DLD1 (cell line): ENCODE results near the gene CCHCR1.
"Not testable (repeated sequence)": the region's sequence is repeated elsewhere in the genome, so short reads cannot be mapped to it uniquely, and the experiment has no call there.

Experiments
- in situ Hi-C: cut with HindIII; loops from 2 replicates; pipeline ENCODE4 v1.10.0; 2017; ENCODE audit warnings: low sequenced_read_pairs

CCHCR1 gene, protein sequence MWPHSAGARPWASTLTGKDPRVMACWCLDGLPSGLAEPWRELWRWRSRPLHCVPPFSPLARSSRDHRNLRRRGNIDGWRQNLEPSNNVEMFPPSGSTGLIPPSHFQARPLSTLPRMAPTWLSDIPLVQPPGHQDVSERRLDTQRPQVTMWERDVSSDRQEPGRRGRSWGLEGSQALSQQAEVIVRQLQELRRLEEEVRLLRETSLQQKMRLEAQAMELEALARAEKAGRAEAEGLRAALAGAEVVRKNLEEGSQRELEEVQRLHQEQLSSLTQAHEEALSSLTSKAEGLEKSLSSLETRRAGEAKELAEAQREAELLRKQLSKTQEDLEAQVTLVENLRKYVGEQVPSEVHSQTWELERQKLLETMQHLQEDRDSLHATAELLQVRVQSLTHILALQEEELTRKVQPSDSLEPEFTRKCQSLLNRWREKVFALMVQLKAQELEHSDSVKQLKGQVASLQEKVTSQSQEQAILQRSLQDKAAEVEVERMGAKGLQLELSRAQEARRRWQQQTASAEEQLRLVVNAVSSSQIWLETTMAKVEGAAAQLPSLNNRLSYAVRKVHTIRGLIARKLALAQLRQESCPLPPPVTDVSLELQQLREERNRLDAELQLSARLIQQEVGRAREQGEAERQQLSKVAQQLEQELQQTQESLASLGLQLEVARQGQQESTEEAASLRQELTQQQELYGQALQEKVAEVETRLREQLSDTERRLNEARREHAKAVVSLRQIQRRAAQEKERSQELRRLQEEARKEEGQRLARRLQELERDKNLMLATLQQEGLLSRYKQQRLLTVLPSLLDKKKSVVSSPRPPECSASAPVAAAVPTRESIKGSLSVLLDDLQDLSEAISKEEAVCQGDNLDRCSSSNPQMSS

DNA sequence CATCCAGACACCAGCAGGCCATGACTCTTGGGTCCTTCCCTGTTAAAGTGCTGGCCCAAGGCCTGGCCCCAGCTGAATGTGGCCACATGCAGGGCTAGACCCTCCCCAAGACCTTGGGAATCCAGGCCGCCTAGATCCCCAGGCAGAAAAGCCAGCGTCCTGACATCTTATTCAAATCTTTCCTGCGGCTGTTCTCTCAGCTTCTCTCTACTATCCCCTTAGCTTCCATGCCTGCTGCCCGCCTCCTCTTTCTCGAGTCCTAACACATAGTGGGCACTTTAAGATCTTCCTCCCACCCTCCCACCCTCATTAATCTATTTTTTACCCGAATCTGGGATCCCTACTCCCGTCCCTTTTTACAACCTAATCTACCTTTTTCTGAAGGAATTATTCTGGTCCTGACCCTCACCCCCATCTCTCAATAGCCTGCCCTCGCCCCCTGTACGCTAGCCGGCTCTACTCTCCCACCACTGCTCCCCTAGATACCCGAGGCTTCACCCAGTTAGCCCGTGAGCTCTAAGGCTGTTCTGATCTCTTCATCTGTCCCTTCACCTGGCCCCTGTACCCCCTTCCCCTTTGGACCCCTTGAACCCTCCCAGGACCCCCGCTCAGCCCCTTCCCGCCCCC, at the start of gene CCHCR1:
Gene CCHCR1, minus strand, starts transcription at position 290 of the 627 bp plus-strand sequence. Its CDS starts 202 bp downstream, at position 88.
- in situ Hi-C loops, result no loop called here

DNA sequence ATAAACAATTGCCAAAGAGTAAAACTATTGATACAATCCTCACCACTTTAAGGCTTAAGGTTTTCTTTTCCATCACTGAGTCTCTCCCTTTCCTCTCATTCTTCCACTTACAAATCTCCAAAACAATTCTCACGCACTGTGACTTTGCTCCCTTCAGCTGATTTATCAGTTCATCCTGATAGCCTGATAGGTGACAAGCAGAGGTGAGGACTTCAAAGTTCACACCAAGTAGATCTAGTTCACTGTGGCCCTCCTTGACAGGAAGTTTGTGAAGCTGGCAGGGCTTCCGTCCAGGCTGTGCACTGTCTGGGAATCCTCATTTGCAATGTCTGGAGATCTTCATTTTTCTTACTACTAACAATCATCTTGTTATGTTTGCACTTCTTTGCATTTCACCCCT, 48.0 kb upstream of the CCHCR1 start:
- in situ Hi-C loops, result no loop called here

DNA sequence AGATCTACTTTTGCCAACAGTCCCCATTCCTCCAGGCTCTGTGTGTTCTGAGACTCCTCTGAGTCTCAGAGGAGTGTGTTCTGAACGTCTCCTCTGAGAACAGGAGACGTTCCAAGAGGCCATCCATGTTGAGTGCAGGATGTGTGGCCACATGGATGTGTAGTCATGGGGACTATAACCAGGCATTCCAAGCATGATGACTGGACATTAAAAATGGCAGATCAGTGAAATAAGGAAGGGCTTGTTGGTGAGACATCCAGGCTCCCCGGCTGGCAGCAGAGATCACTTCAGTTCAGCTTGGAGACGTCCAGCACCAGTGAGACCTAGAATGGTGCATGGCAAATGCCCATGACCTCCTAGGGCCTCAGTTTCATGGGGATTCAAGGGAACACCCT, 47.1 kb upstream of the CCHCR1 start:
- in situ Hi-C loops, result no loop called here

DNA sequence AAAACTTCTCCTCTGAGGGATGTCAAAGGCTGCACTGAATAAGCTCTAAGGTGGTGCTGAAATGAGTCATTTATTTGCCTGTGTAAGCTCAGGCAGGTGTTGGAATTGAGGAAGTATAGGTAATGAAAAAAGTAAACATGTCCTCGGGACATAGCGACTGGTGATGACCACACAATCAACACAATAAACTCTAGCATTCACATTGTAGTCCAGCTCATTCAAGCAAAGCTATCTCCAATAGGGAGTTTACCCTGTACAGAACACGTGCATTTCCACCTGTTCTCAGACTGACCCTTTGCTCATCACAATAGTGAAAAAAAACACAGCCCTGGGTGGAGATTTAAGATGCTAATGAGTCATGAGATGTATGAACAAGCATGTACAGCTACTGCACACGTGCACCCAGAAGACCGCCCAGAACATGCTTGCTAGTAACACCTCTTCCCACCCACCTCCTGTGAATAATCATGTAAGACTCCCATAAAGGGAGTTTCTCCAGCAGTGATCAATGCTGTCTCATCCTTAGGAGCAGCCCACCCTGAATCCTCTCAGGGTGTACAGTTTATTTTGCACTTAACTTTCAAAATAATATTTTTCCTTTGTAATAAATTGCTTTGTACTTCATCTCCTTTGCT, 45.9 kb upstream of the CCHCR1 start:
- in situ Hi-C loops, result no loop called here

DNA sequence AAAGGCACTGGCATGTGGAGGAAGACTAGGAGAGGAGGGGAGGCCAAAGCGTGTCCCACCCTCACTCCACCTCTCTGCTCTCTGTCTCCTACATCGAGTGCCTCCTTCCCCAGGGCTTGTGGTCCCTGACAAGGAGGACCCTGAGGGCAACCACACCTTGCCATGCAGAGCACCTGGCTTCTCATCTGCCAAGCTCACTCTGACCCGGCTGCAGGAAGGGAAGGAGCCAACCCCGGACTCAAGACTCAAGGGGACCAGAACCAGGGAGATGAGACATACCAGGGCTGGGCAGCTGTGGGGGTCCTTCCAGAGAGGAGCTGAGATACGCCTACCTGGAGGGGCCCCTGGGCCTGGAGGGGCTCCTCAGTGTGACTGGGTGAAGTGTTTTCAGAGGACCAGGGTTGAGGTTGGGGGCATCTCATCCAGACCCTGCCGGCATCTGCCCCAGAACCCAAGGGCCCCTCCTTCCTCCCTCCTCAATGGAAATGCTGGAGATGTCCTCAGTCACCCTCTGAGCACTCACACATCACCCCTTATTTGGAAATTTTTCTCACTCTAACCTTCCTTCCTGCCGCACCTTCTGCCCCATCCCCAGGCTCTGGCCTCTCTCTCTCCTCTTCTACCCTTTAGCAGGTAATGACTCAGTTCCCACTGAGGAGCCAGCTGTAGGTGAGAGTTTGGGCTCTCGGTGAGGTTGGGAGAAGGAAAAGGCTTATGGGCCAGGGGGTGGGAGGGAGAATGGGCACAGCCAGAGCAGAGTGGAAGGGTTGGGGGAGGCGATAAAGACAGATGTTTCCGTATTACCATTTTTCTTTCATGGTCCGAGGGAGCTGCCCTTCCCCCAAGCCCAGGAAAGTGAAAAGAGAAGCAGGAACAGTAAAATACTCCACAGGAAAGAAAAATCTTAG, 44.9 kb upstream of the CCHCR1 start:
- in situ Hi-C loops, result no loop called here

DNA sequence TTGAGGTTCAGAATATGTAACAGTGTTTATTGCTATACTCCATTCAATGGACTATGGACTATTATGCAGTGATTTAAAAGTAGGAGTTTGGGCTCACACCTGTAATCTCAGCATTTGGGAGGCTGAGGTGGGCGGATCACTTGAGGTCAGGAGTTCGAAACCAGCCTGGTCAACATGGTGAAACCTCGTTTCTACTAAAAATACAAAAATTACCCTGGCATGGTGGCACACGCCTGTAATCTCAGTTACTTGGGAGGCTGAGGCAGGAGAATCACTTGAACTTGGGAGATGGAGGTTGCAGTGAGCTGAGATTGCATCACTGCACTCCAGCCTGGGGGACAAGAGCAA, 41.5 kb upstream of the CCHCR1 start:
- in situ Hi-C loops, result not testable (repeated sequence)

DNA sequence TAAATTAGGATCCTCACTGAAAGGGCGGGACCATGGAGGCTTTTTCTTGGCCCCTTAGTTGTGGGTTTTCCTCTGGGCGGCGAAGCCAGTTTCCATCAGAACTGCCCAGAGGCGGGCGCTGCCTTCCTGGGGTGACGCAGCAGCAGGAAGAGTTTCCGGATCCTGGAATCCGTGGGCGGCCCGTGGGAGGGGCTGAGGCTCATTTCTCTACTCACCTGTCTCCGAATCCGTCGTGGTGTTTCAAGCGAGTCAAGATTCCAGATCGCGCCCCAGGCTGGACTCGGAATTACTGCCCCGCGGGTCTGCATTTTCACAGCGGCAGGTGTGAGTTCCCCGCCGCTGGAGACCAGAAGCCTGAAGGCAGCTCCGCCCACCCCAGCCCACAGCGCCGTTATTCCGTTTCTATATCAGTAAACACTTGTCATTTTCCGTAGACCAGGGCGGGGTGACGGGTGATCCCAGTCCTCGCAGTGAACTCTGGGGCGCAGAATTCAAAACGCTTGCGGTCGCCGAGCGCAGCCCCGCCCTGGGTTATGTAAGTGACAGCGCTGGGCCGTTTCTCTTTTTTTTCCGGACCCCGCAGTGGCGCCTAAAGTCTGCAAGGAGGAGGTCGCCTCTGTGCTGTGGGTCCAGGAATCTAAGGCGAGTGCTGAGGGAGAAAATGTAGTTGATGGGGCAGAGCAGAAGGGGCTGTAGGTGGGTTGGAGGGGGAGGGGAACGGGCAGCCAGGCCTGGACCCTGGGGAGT, 40.1 kb upstream of the CCHCR1 start:
- in situ Hi-C loops, result no loop called here

DNA sequence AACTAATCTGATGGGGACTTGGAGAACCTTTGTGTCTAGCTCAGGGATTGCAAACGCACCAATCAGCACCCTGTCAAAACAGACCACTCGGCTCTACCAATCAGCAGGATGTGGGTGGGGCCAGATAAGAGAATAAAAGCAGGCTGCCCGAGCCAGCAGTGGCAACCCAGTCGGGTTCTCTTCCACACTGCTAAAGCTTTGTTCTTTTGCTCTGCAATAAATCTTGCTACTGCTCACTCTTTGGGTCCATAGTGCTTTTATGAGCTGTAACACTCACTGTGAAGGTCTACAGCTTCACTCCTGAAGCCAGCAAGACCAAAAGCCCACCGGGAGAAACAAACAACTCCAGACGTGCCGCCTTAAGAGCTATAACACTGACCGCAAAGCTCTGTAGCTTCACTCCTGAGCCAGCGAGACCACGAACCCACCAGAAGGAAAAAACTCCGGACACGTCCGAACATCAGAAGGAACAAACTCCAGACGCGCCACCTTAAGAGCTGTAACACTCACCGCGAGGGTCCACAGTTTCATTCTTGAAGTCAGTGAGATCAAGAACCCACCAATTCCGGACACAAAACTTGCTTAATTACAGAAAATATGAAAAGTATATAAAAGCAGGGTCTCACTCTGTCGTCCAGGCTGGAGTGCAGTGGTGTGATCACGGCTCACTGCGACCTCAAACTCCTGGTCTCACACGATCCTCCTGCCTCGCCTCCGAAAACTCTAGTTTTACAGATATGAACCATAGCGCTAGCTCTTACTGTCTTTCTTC, 38.8 kb upstream of the CCHCR1 start:
- in situ Hi-C loops, result not testable (repeated sequence)

DNA sequence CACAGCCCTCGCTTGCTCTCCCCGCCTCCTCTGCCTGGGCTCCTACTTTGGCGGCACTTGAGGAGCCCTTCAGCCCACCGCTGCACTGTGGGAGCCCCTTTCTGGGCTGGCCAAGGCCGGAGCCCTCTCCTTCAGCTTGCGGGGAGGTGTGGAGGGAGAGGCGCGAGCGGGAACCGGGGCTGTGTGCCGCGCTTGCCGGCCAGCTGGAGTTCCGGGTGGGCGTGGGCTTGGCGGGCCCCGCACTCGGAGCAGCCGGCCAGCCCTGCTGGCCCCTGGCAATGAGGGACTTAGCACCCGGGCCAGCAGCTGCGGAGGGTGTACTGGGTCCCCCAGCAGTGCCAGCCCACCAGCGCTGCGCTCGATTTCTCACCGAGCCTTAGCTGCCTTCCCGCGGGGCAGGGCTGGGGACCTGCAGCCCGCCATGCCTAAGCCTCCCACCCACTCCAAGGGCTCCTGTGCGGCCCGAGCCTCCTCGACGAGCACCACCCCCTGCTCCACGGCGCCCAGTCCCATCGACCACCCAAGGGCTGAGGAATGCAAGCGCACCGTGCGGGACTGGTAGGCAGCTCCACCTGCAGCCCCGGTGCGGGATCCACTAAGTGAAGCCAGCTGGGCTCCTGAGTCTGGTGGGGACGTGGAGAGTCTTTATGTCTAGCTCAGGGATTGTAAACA, 37.8 kb upstream of the CCHCR1 start:
- in situ Hi-C loops, result not testable (repeated sequence)

DNA sequence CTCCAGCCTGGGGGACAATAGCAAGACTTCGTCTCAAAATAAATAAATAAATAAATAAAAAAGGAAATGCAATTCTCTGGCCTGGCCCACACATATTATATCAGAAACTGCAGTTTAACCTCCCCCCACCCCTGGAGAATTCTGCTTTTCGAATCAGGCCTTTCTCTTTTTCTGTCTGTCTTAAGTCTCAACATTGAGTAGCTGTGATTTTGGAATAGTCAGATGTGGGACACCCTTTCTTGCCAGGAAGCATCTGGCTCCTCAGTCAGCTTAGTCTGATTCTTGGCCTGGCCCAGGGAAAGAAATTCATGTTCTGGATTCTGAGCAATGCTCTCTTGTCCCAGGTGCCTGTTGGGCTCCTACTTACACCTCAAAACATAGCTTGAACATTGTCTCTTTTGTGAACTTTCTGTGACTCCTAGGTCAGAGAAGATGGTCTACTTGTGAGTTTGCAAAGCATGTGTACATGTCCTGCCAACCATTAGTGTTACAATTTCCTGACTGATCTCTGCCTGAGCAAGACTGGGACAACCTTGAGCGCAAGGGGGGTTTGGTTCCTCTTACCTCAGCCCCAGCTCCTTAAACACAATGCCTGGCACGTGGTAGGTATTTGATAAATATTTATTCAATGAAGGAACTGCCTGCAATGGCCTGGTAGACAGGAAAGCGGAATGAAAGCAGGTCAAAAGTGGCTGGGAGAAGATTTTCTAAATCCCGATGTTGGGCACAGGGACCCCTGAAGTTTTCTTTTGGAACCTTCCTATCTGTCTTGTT, 36.6 kb upstream of the CCHCR1 start:
- in situ Hi-C loops, result no loop called here

DNA sequence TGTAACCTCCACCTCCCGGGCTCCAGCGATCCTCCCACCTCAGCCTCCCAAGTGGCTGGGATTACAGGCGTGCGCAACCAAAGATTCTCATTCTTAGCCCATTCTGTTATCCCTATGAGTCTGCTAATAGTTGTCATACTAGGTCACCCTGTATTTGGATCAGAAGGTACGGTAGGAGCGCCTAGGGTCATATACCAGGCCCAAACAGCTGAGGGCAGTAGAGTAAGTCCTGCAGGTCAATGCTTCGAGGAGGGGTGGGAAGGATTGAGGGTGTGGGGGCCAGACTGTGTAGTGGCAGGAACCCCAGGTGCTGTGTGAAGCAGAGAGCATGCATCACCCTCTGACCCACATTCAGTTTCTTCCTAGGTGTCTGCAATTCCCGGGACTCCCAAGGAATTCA, 35.6 kb upstream of the CCHCR1 start:
- in situ Hi-C loops, result no loop called here

DNA sequence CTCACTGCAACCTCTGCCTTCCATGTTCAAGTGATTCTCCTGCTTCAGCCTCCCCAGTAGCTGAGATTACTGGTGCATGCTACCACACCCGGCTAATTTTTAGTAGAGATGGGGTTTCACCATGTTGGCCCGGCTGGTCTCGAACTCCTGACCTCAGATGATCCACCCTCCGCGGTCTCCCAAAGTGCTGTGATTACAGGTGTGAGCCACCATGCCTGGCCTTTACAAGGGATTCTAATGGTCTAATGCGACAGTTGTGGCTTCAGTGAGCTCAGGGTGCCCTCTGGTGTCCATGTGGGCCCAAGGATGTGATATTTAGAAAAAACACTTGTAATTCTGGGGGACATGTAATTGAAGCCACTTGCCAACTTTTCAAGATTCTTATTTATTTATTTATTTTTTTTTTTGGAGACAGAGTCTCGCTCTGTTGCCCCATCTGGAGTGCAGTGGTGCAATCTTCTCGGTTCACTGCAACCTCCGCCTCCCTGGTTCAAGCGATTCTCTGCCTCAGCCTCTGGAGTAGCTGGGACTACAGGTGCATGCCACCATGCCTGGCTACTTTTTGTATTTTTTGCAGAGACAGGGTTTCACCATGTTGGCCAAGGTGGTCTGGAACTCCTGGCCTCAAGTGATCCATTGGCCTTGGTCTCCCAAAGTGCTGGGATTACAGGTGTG, 35.0 kb upstream of the CCHCR1 start:
- in situ Hi-C loops, result not testable (repeated sequence)

DNA sequence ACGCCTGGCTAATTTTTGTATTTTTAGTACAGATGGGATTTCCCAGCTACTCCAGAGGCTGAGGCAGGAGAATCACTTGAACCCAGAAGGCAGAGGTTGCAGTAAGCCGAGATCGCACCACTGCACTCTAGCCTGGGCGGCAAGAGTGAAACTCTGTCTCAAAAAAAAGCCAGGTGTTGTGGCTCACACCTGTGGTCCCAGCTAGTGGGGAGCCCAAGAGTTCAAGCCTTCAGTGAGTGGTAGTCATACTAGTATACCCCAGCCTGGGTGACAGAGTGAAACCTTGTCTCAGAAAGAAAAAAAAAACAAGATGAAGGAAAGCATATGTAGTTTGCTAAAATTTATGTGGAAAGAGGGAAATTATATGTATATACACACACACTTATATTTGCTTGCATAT, 32.9 kb upstream of the CCHCR1 start:
- in situ Hi-C loops, result no loop called here

DNA sequence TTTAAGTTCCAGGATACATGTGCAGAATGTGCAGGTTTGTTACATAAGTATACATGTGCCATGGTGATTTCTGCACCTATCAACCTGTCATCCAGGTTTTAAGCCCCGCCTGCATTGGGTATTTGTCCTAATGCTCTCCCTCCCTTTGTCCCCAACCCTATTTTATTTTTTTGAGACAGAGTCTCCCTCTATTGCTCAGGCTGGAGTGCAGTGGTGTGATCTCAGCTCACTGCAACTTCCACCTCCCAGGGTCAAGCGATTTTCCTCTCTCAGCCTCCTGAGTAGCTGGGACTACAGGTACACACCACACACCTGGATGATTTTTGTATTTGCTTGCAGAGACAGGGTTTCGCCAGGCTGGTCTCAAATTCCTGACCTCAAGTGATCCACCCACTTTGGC, 31.6 kb upstream of the CCHCR1 start:
- in situ Hi-C loops, result not testable (repeated sequence)

DNA sequence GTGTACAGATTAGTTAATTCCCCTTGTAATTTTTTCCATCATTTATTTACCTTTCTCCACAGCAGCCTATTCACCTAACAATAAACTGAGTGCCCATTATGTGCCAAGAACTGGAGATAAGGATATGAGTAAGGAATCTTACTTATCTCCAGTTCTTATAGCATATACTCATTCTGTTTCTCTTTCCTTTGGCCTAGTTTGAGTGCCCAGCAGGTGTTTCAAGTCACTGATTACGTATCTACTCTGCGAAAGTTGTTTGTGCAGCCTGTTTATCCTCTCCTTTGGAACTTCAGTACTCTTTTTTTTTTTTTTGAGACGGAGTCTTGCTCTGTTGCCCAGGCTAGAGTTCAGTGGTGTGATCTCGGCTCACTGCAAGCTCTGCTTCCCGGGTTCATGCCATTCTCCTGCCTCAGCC, 30.2 kb upstream of the CCHCR1 start:
- in situ Hi-C loops, result no loop called here

DNA sequence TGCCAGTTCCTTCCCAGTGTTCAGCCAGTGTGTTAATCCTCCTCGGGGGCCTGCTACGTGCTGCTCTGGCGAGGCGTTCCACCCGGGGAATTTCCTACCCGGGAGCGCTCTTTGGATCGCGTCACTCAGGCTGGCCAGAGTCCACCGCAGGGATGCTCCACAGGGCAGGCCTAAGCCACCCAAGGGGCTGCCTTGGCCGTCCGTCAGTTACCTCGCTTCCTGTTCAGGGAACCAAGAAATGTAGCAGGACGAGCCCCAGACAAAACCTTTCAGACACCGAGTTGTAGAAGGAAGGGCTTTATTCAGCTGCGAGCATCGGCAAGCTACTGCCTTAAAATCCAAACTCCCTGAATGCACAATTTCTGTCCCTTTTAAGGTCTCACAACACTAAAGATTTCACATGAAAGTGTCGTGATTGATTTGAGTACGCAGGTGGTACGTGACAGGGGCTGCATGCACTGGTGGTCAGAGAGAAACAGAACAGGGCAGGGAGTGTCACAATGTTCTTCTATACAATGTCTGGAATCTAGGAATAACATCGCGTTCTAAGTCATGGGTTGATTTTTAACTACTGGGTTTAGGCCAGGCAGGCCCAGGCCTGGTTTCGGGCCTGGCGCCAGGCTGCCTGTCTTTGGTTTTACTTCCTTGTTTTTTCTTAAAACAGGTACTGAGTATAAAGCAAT, 28.6 kb upstream of the CCHCR1 start:
- in situ Hi-C loops, result no loop called here
